Duodenal mucosa (tissue), 2 donors: ENCODE results near the gene PDK3.

Source experiments
- H3K27ac ChIP-seq: one replicate; pipeline ENCODE4 v1.7.0; 2013; ENCODE audit warnings: low read depth, low read length
- H3K27me3 ChIP-seq, 2 donors: one replicate each; pipeline ENCODE4 v1.7.0; 2013; ENCODE audit warnings: low read length in 2 of 2, control low read depth in 1 of 2; ENCODE audit not compliant: insufficient read depth in 2 of 2, control insufficient read depth in 1 of 2
- H3K36me3 ChIP-seq, 2 donors: one replicate each; pipeline ENCODE4 v1.7.0; 2013; ENCODE audit warnings: low read length in 2 of 2, control low read depth in 1 of 2; ENCODE audit not compliant: insufficient read depth in 2 of 2, control insufficient read depth in 1 of 2
- H3K4me1 ChIP-seq, 2 donors: one replicate each; pipeline ENCODE4 v1.7.0; 2013; ENCODE audit warnings: low read length in 2 of 2, control low read depth in 1 of 2; ENCODE audit not compliant: insufficient read depth in 2 of 2, control insufficient read depth in 1 of 2
- H3K4me3 ChIP-seq, 2 donors: one replicate each; pipeline ENCODE4 v1.7.0; 2013; ENCODE audit warnings: low read length in 2 of 2, low read depth in 1 of 2
- H3K9ac ChIP-seq, 2 donors: one replicate each; pipeline ENCODE4 v1.7.0; 2013; ENCODE audit warnings: low read length in 2 of 2, low read depth in 1 of 2
- H3K9me3 ChIP-seq, 2 donors: one replicate each; pipeline ENCODE4 v1.7.0; 2013; ENCODE audit warnings: low read length in 2 of 2, control low read depth in 1 of 2; ENCODE audit not compliant: control insufficient read depth in 1 of 2

PDK3 gene

GRCh38 chrX:24575496-24575895, 110.4 kb downstream of the PDK3 start:
- Histone ChIP-seq H3K9me3 (no peaks in the 10 kb centered on the region), H3K36me3 (no peaks in the 10 kb centered on the region), H3K4me3 (no peak overlapping the region), H3K27me3 (no peaks in the 10 kb centered on the region), H3K9ac (no peak overlapping the region), H3K27ac (no peak overlapping the region), H3K4me1 (no peaks in the 10 kb centered on the region)

DNA sequence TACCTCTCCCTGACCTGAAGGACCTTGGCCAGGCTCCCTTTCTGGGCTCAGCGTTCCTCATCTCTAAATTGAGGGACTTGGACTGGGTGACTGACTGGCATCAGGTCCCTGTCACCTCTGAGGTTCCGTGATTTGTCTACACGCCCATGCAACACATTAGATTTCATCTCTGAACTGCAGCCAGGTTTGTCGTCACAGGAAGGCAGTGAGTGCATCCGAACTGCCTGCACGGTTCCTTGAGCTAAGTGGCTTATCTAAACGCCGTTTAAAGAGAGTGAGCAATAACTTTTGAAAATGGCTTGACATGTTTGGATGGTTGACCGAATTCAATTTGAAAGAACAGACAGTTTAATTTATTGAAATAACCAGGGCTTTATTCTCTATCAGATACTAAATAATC, 112.0 kb downstream of the PDK3 start:
- Histone ChIP-seq H3K4me3 (no peak overlapping the region), H3K9me3 (no peaks in the 10 kb centered on the region), H3K9ac (no peak overlapping the region), H3K27me3 (no peaks in the 10 kb centered on the region), H3K27ac (no peak overlapping the region), H3K4me1 (no peaks in the 10 kb centered on the region), H3K36me3 (no peaks in the 10 kb centered on the region)
